Large intestine (tissue), 3 donors: Measurements from ENCODE around the gene CNTN4. TPM values are rescaled to one million over a fixed set of nuclear protein-coding genes. Genes with fewer than 3 reads are reported as not detected.

Source experiments
- DNase-seq, 2 donors: peaks; one replicate each; pipeline versions ENCODE4 v3.0.0 to v3.0.0-alpha.2; 2013
- H3K27ac ChIP-seq: one replicate; pipeline ENCODE4 v1.5.1; 2013; ENCODE audit warnings: low read length
- H3K27me3 ChIP-seq: 2 replicates; pipeline ENCODE4 v1.6.1; 2013; ENCODE audit warnings: low read length; ENCODE audit not compliant: control insufficient read depth, insufficient read depth
- H3K36me3 ChIP-seq: 2 replicates; pipeline ENCODE4 v1.6.1; 2013; ENCODE audit warnings: low read length; ENCODE audit not compliant: control insufficient read depth, insufficient read depth
- H3K4me1 ChIP-seq: one replicate; pipeline ENCODE4 v1.6.1; 2013; ENCODE audit warnings: low read length; ENCODE audit not compliant: control insufficient read depth, insufficient read depth
- H3K4me3 ChIP-seq: one replicate; pipeline ENCODE4 v1.5.1; 2013; ENCODE audit warnings: low read length
- H3K9me3 ChIP-seq: one replicate; pipeline ENCODE4 v1.6.1; 2013; ENCODE audit warnings: mild to moderate bottlenecking, low read depth, low read length, moderate library complexity; ENCODE audit not compliant: control insufficient read depth
- WGBS: methylation state at CpG from one replicate; pipeline ENCODE4 v1.1.5; 2013; ENCODE audit warnings: low lambda C conversion rate; ENCODE audit not compliant: insufficient coverage; 5-methylcytosine and 5-hydroxymethylcytosine counted together
- polyA plus RNA-seq: library from polyadenylated mRNA; unstranded; fragments of 120-200 nt; gene quantifications from one replicate; pipeline ENCODE4 v1.2.1, GENCODE V29; 2013

CNTN4 gene
- polyA plus RNA-seq, 1 donor, result 9.3 TPM

DNA sequence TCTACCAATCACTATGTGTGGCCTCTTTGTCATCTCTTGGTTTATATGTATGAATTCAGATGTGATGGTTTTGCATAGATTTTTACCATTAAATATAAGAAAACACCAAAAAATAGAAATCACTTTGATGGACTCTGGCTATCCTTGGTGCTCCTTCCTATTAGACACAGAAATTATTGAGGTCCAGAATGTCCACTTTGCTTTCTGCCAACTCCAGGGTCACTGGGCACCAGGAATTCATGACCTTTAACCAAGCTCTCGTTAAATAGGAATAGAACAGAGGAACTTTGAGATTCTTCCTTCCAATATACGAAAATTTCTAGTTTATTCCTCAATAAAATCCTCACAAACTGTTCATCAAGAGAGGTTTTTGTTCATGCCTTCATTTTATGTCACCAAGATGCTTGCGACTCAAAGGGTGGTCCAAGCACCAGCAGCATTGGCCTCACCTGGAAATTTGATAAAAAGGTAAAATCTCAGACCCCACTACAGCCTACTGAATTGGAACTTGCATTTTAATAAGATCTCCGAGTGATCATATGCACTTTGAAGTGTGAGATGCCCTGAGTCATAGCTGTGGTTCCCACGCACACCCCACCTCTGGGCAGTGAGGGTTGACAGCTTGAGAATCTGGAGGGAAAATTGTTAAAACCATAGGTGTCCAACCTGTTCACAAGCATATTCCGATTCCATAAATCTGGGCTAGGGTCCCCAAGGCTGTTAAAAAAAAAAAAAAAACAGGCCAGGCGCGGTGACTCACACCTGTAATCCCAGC is 725.0 kb downstream of the CNTN4 start:
- Histone ChIP-seq H3K36me3 (no peaks in the 10 kb centered on the region), H3K4me1 (no peaks in the 10 kb centered on the region), H3K9me3 (no peaks in the 10 kb centered on the region), H3K4me3 (no peak overlapping the region), H3K27ac (no peak overlapping the region), H3K27me3 (no peaks in the 10 kb centered on the region)
- WGBS, result 94% methylated on average over 2 of the region's 8 CpGs
- no peak for DNase-seq

DNA sequence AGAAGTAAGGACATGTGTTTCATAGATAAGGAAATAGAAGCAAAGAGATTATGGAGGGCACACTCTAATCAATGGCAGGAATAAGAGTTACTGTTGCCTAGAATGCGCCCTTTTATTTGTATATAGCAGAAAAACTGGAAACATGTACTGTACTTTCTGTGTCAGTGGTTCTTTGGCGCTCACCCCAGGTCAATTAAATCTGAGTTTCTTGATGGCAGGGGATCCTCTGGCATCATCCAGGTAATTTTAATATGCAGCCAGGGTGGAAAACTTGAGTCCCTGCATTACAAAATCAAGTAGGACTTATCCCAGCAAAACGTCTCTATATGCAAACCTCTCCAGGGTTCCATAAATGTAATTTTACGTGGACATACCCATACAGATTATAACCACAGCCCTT is 727.4 kb downstream of the CNTN4 start:
- H3K4me1 ChIP-seq, result no peaks in the 10 kb centered on the region
- H3K4me3 ChIP-seq, result no peak overlapping the region
- WGBS, result 80% methylated on average over 1 of the region's 4 CpGs
- no peaks in the 10 kb centered on the region for H3K9me3 ChIP-seq
- no peaks in the 10 kb centered on the region for H3K36me3 ChIP-seq
- H3K27me3 ChIP-seq, result no peaks in the 10 kb centered on the region
- H3K27ac ChIP-seq, result no peak overlapping the region
- DNase-seq, result no peak

DNA sequence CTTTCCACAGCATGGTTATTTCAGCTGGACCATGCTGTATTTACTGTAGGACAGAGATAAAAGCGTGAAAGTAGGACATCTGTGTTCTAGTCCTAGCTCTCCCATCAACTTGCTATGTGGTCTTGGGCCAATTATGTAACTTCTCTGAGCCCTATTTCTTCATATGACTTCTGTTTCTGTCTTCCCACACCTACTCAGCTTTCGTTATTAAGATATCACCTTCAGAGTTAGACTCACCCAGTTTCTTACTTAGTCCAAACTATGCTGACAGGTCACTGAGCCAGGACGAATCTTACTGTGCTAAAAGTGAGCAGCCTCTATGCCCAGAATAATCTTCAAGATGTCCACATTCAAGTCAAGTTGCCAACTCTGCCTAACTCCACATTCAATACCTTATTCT is 727.8 kb downstream of the CNTN4 start:
- Histone ChIP-seq H3K36me3 (no peaks in the 10 kb centered on the region), H3K4me1 (no peaks in the 10 kb centered on the region), H3K27ac (no peak overlapping the region), H3K9me3 (no peaks in the 10 kb centered on the region), H3K4me3 (no peak overlapping the region), H3K27me3 (no peaks in the 10 kb centered on the region)
- no CpG with 5 or more reads among the region's 3 CpGs for WGBS
- no peak for DNase-seq

DNA sequence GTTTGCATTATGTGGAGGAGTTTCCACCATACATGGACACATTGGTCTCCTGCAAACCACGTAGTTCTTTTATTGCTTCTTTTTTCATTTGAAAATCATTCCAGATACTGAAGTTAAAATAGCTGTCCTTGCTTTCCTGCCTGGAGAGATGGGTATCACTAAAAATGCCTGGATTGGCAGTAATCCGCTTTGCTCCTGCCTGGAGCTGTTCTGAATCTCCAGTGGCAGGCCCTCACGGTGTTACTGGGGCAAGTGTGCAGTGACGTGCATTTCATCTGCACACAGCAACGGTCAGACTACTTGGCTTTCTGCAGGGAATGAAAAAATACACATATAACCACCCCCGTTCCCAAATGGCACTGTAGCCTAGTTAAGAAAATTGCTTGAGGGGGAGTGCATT is 738.6 kb downstream of the CNTN4 start:
- WGBS, result 80% methylated on average over 2 of the region's 6 CpGs
- no peak for DNase-seq
- Histone ChIP-seq H3K4me3 (no peak overlapping the region), H3K4me1 (no peaks in the 10 kb centered on the region), H3K27me3 (no peaks in the 10 kb centered on the region), H3K27ac (no peak overlapping the region), H3K9me3 (no peaks in the 10 kb centered on the region), H3K36me3 (no peaks in the 10 kb centered on the region)

DNA sequence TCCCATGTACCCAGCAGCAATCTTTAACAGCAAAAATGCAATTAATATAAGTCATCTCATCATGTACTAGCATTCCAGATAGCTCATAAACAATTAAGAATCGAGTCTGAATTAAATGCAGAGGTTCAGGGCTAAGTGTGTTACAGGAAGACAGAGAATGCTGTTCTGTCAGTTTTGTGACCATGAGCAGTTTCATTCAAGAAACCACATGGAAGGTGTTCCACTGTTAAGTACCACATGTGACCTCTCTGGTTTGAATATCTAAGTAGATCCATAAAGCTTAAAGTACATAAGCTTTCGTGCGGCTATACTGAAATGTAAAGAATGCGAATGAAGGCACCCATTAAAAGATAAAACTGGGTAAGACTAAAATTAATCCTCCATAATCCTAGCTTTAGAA is 739.2 kb downstream of the CNTN4 start:
- WGBS, result 83% methylated on average over 1 of the region's 4 CpGs
- Histone ChIP-seq H3K27me3 (no peaks in the 10 kb centered on the region), H3K27ac (no peak overlapping the region), H3K9me3 (no peaks in the 10 kb centered on the region), H3K4me1 (no peaks in the 10 kb centered on the region), H3K36me3 (no peaks in the 10 kb centered on the region), H3K4me3 (no peak overlapping the region)
- DNase-seq, result no peak

DNA sequence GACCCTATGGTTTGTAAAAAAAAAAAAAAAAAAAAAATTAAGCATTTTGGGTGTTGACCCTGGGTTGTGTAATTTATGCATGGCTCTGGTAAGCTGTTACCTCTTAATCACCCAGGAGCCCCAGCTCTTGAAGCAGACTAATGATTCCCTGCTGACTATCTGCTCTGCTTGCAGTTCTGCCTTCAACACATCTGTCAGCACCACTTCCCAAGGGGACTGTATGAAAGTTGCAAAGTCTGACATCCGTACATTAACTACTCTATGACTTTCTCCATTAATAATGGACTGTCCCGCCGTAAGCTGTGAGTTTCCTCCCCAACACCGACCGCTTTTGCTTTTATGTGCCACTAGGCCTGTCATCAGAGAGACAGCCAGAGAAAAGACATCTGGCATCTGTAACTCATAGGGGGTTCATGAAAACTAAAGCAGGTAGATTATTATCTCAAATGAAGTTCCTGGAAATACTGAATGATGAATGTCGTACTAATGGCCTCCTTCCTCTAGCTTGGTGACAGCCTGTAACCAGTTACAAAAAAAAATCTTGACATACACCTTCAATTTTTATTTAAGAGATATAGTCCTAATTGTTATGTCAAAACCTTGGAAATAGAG is 740.0 kb downstream of the CNTN4 start:
- DNase-seq, result no peak
- H3K36me3 ChIP-seq, result no peaks in the 10 kb centered on the region
- H3K4me1 ChIP-seq, result no peaks in the 10 kb centered on the region
- H3K4me3 ChIP-seq, result no peak overlapping the region
- no peak overlapping the region for H3K27ac ChIP-seq
- no peaks in the 10 kb centered on the region for H3K27me3 ChIP-seq
- WGBS, result 100% methylated on average over 1 of the region's 6 CpGs
- H3K9me3 ChIP-seq, result no peaks in the 10 kb centered on the region

DNA sequence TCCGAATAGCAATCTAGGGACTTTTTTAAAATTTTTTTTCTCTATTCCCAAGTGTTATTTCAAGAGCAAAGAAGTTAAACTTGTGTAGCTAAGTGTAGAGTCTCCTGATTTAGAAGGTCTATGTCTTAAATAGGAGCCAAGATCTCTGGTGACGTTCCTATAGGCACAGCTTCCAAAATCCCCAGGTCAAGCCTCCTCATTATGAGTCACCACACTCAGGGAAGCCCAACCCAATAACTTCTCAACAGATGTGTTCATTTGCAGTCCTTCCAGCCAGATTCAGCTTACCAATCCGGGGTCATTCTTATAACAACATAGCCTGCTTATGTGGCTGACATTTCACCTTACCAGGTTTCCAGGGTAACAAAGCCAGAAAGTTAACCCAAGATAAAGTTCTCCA is 741.2 kb downstream of the CNTN4 start:
- Histone ChIP-seq H3K27ac (no peak overlapping the region), H3K9me3 (no peaks in the 10 kb centered on the region), H3K36me3 (no peaks in the 10 kb centered on the region), H3K27me3 (no peaks in the 10 kb centered on the region), H3K4me3 (no peak overlapping the region), H3K4me1 (no peaks in the 10 kb centered on the region)
- 80% methylated on average over 1 of the region's 3 CpGs for WGBS
- no peak for DNase-seq

DNA sequence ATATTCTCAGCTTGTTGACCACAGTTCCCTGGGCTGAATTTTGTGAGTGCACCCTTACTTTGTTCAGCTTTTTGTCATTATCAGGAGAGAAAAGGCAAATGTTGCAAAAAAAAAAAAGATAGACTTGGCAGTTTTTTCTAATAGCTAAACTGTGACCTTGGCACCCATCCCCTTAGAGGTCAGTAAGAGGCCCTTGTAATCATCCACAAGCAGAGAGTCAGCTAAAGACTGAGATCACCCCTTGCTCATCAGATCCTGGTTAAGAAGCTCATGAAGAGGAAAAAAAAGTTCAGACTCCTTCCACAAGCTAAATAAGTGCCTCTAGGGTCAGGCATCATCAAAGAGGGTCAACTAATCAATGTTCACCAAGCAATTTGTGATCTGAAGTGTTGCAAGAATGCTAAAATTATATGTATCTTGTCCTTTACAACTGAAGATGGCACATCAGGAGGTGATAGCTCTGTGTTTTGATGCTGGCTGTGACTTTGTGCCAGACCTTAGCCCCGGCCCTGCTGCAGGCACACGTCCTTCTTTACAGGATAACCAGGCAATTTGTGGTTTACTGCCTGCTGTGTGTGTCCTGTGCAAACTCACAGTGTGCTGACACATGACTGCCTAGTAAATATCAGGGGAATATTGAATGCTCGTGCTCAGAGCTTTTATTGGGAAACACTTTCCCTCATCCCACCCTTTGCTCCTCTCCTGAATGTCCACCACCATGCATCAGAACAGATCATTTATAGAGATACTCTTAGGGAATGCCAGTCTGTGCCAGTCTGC is 748.6 kb downstream of the CNTN4 start:
- H3K36me3 ChIP-seq, result no peaks in the 10 kb centered on the region
- peaks cover 7% of the 10 kb centered on the region for H3K4me1 ChIP-seq
- no peaks in the 10 kb centered on the region for H3K9me3 ChIP-seq
- peak overlapping the region; percentile 26 for H3K27ac ChIP-seq
- no CpG with 5 or more reads among the region's 3 CpGs for WGBS
- DNase-seq, result peak in 1 of 2 donors; percentile 38
- no peaks in the 10 kb centered on the region for H3K27me3 ChIP-seq
- no peak overlapping the region for H3K4me3 ChIP-seq

DNA sequence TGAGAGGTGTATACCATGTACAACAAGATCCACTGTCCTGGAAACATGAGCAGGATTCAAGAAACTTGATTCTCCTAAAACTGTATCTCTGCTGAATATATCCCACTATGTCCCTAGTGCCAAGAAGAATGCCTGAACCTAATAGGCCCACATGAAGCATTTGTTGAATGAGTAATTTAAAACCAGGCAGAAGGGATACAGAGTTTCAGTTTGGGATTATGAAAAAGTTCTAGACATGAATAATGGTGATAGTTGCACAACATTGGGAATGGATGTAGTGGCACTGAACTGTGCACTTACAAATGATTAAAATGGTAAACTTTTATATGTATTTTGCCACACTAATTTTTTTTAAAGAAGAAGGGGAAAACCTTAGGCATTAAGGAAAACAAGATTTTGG is 750.4 kb downstream of the CNTN4 start:
- Histone ChIP-seq H3K27ac (no peak overlapping the region), H3K27me3 (no peaks in the 10 kb centered on the region), H3K4me1 (peaks cover 7% of the 10 kb centered on the region), H3K36me3 (no peaks in the 10 kb centered on the region), H3K4me3 (no peak overlapping the region), H3K9me3 (no peaks in the 10 kb centered on the region)
- DNase-seq, result no peak

DNA sequence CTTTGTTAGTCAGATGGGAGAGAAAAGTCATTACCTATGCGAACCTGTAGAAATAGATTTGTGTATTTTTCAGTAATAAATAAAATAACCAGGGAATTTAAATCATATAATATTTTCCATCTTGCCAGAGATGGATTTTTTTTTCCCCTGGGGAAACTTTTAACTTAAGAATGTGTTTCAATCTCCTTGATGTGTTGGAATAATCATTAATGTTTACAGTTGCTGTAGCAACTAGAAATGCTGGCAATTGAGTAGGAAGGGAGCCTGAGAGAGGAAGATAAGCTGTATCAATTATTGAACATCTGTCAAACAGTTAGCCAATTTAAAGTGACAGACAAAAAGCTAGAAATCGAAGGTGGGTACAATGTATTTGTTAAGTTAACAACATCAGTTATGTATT is 752.0 kb downstream of the CNTN4 start:
- H3K27ac ChIP-seq, result peak overlapping the region; percentile 65

More for the DNA sequence above, 752.0 kb downstream of the CNTN4 start:
- Histone ChIP-seq H3K36me3 (no peaks in the 10 kb centered on the region), H3K27me3 (no peaks in the 10 kb centered on the region), H3K4me1 (peaks cover 7% of the 10 kb centered on the region), H3K9me3 (no peaks in the 10 kb centered on the region), H3K4me3 (no peak overlapping the region)
- DNase-seq, result no peak
- WGBS, result no CpG with 5 or more reads among the region's 2 CpGs
